K562 (cell line): ENCODE data around the gene RPLP2. TPM values are rescaled to one million over a fixed set of nuclear protein-coding genes. Genes with fewer than 3 reads are reported as not detected.

Experiments used
- ATAC-seq: fragments of 200-7000 bp; cut with Tn5 transposase; 3 replicates; pipeline ENCODE4 v1.9.1; 2020; ENCODE audit warnings: moderate library complexity
- BruUV-seq: library from RNA; stranded (reverse); fragments of 400-500 nt; replicated peaks from 2 replicates; lab custom pipeline; 2021; lab: Mats Ljungman, UMichigan
- CTCF ChIA-PET: fragments of 300-600 bp; formaldehyde crosslinking; extraction: SDS; loops from one replicate; lab custom pipeline; 2021; ENCODE audit warnings: low intra/inter-chr PET ratio; lab: Yijun Ruan, JAX
- POLR2A ChIA-PET: fragments of 300-600, 350-650 bp; sonication (Branson Sonifier 250); formaldehyde crosslinking; extraction: SDS; loops from one replicate; lab custom pipeline; 2021; ENCODE audit warnings: antibody characterized with exemption, inconsistent platforms; lab: Yijun Ruan, JAX
- DNase-seq, 4 experiments: peaks; one replicate each; pipeline versions ENCODE4 v3.0.0 to v3.0.0-alpha.2; 2011 to 2018; ENCODE audit warnings: low spot score in 3 of 4, mixed read lengths in 3 of 4; ENCODE audit errors: extremely low read depth in 1 of 4
- FAIRE-seq: peaks from 2 replicates; lab custom pipeline; 2011; peaks lifted over from hg19 to GRCh38; lab: Jason Lieb, UNC
- H2AFZ ChIP-seq: 2 replicates; pipeline ENCODE4 v1.6.0; 2011; ENCODE audit warnings: low read depth, low read length, control low read depth, inconsistent platforms
- H3K27ac ChIP-seq: fragments of 200-600 bp; 3 replicates; pipeline ENCODE4 v1.8.0; 2011; ENCODE audit warnings: low read depth, mild to moderate bottlenecking, control low read depth, inconsistent platforms, low read length, moderate library complexity, mixed read lengths; ENCODE audit errors: extremely low read depth
- H3K27me3 ChIP-seq, 2 experiments: fragments of 300-600 bp in 1 of 2; 2 replicates in 1 of 2; 3 replicates in 1 of 2; pipeline versions ENCODE4 v1.6.0 to v1.8.0; 2011; ENCODE audit warnings: inconsistent platforms in 2 of 2, low read length in 2 of 2, mild to moderate bottlenecking in 1 of 2, mixed read lengths in 1 of 2, moderate library complexity in 1 of 2; ENCODE audit not compliant: control insufficient read depth in 2 of 2, insufficient read depth in 2 of 2
- H3K36me3 ChIP-seq: fragments of 300-600 bp; 3 replicates; pipeline ENCODE4 v1.8.0; 2011; ENCODE audit warnings: mild to moderate bottlenecking, low read length, inconsistent platforms; ENCODE audit not compliant: control insufficient read depth, insufficient read depth
- H3K4me1 ChIP-seq, 2 experiments: fragments of 200-600 bp in 1 of 2; replicated peaks in 1 of 2; 2 replicates in 1 of 2; 3 replicates in 1 of 2; pipeline versions ENCODE4 v1.5.1 to v1.8.0; 2011; ENCODE audit warnings: inconsistent platforms in 2 of 2, low read length in 2 of 2, mild to moderate bottlenecking in 1 of 2, mixed read lengths in 1 of 2, moderate library complexity in 1 of 2; ENCODE audit not compliant: control insufficient read depth in 2 of 2, insufficient read depth in 2 of 2
- H3K4me2 ChIP-seq: 2 replicates; pipeline ENCODE4 v1.6.1; 2011; ENCODE audit warnings: low read length, control low read depth, inconsistent platforms, mixed read lengths; ENCODE audit not compliant: insufficient read depth
- H3K4me3 ChIP-seq: fragments of 200-600 bp; sonication (generic), shearing (Covaris generic); 2 replicates; pipeline ENCODE4 v1.5.1; 2016; ENCODE audit warnings: control low read depth, inconsistent platforms
- H3K79me2 ChIP-seq: fragments of 200-600 bp; 3 replicates; pipeline ENCODE4 v1.8.0; 2011; ENCODE audit warnings: low read length, inconsistent platforms; ENCODE audit not compliant: control insufficient read depth, insufficient read depth
- H3K9ac ChIP-seq, 2 experiments: 2 replicates each; pipeline versions ENCODE4 v1.6.0 to v1.6.1; 2011; ENCODE audit warnings: low read depth in 2 of 2, low read length in 2 of 2, control low read depth in 1 of 2, inconsistent platforms in 1 of 2, mild to moderate bottlenecking in 1 of 2, mixed read lengths in 1 of 2; ENCODE audit not compliant: insufficient read depth in 1 of 2
- H3K9me1 ChIP-seq: one replicate; pipeline ENCODE4 v1.6.0; 2011; ENCODE audit warnings: inconsistent platforms, mild to moderate bottlenecking, low read length, moderate library complexity; ENCODE audit not compliant: control insufficient read depth, insufficient read depth
- H3K9me3 ChIP-seq: replicated peaks from 2 replicates; pipeline ENCODE4 v1.5.1; 2011; ENCODE audit warnings: low read depth, low read length, inconsistent platforms; ENCODE audit not compliant: control insufficient read depth, insufficient read depth
- H4K20me1 ChIP-seq: replicated peaks from 2 replicates; pipeline ENCODE4 v1.6.1; 2011; ENCODE audit warnings: low read length, inconsistent platforms, mixed read lengths; ENCODE audit not compliant: control insufficient read depth, insufficient read depth
- COPS2 ChIP-seq: fragments of 450-650 bp; conservative IDR thresholded peaks from 2 replicates; pipeline ENCODE4 v1.6.1; 2016; ENCODE audit warnings: mild to moderate bottlenecking, moderate library complexity
- CREB1 ChIP-seq, 2 experiments: sonication (generic) in 1 of 2; formaldehyde crosslinking in 1 of 2; IDR thresholded peaks; 2 replicates each; pipeline versions ENCODE4 v1.6.1 to v1.8.0; 2012 to 2022; ENCODE audit warnings: inconsistent platforms in 1 of 2, mild to moderate bottlenecking in 1 of 2, missing genetic modification reagents in 1 of 2, moderate library complexity in 1 of 2
- CREM ChIP-seq: IDR thresholded peaks from 2 replicates; pipeline ENCODE4 v1.6.1; 2014; ENCODE audit warnings: antibody characterized with exemption, low read depth
- CTCF ChIP-seq, 3 experiments: IDR thresholded peaks in 2 of 3; conservative IDR thresholded peaks in 1 of 3; 2 replicates each; pipeline ENCODE4 v1.5.1; 2011 to 2012; ENCODE audit warnings: low read length in 3 of 3, mild to moderate bottlenecking in 3 of 3, control low read depth in 2 of 3, improper control_type of control experiment in 1 of 3, inconsistent platforms in 1 of 3, low read depth in 1 of 3, mixed read lengths in 1 of 3, moderate library complexity in 1 of 3; ENCODE audit not compliant: insufficient read depth in 2 of 3
- CTCFL ChIP-seq: IDR thresholded peaks from 2 replicates; pipeline ENCODE4 v1.6.1; 2011; ENCODE audit warnings: borderline replicate concordance, low read depth, mild to moderate bottlenecking, moderate library complexity, low read length; ENCODE audit not compliant: insufficient read depth, poor library complexity, severe bottlenecking
- HOXB6 ChIP-seq: fragments of 250-450 bp; sonication (Bioruptor Pico); IDR thresholded peaks from 2 replicates; pipeline ENCODE4 v1.5.1; 2022; ENCODE audit warnings: mild to moderate bottlenecking, borderline replicate concordance
- KDM5B ChIP-seq: fragments of 200-600 bp; sonication (generic); IDR thresholded peaks from 2 replicates; pipeline ENCODE4 v1.6.1; 2012; ENCODE audit warnings: low read depth, mild to moderate bottlenecking, moderate library complexity, low read length, control low read depth, inconsistent platforms; ENCODE audit not compliant: insufficient replicate concordance
- NFYB ChIP-seq: IDR thresholded peaks from 2 replicates; pipeline ENCODE4 v1.6.1; 2011; ENCODE audit warnings: mild to moderate bottlenecking, moderate library complexity; ENCODE audit not compliant: insufficient read length; ENCODE audit errors: extremely low read depth
- PML ChIP-seq: IDR thresholded peaks from 2 replicates; pipeline ENCODE4 v1.6.1; 2012; ENCODE audit warnings: low read length, inconsistent platforms
- POLR2A ChIP-seq: fragments of 450-650 bp; conservative IDR thresholded peaks from 2 replicates; pipeline ENCODE4 v1.6.1; 2016
- POLR2G ChIP-seq: fragments of 200-400 bp; formaldehyde crosslinking; IDR thresholded peaks from 2 replicates; pipeline ENCODE4 v1.6.1; 2017; ENCODE audit warnings: low read depth, mild to moderate bottlenecking, antibody characterized with exemption, low read length, moderate library complexity
- RAD21 ChIP-seq, 2 experiments: fragments of 250-450 bp in 1 of 2; fragments of 450-650 bp in 1 of 2; sonication (Bioruptor Pico) in 1 of 2; formaldehyde crosslinking in 1 of 2; IDR thresholded peaks in 1 of 2; conservative IDR thresholded peaks in 1 of 2; 2 replicates each; pipeline versions ENCODE4 v1.4.0 to v1.8.0; 2020 to 2022; ENCODE audit warnings: mild to moderate bottlenecking in 2 of 2, moderate library complexity in 1 of 2
- RBFOX2 ChIP-seq: fragments of 200-400 bp; formaldehyde crosslinking; IDR thresholded peaks from 2 replicates; pipeline ENCODE4 v1.6.1; 2017; ENCODE audit warnings: low read depth, mild to moderate bottlenecking, low read length, moderate library complexity
- SNRNP70 ChIP-seq: fragments of 200-400 bp; formaldehyde crosslinking; optimal IDR thresholded peaks from 2 replicates; pipeline ENCODE3; 2017; ENCODE audit warnings: low read depth, low read length
- ZNF511 ChIP-seq: sonication (generic); formaldehyde crosslinking; IDR thresholded peaks from 2 replicates; pipeline ENCODE4 v1.8.0; 2022; ENCODE audit warnings: mild to moderate bottlenecking, missing genetic modification reagents
- WGBS: fragments of 100-300 bp; shearing (Covaris generic); methylation state at CpG from one replicate; pipeline ENCODE4 v1.1.6; 2016; ENCODE audit warnings: low coverage, mixed read lengths; ENCODE audit not compliant: insufficient coverage; ENCODE audit errors: missing lambda C conversion rate; 5-methylcytosine and 5-hydroxymethylcytosine counted together
- in situ Hi-C: fragments of 300-500 bp; cut with MboI; formaldehyde crosslinking; loops from 4 replicates; pipeline ENCODE4 v1.15.0; 2018; ENCODE audit warnings: inconsistent platforms, mixed read lengths
- intact Hi-C: fragments of 100-400 bp; cut with micrococcal nuclease; formaldehyde crosslinking; loops from 2 replicates; pipeline ENCODE4 v1.14.2; 2022
- polyA plus RNA-seq, 8 experiments: library from polyadenylated mRNA; depleted of rRNA in 4 of 8; stranded (reverse) in 5 of 8; unstranded in 3 of 8; fragments of >200 nt; fragmentation: Nextera tagmentation in 2 of 8; fragmentation: Illumina TruSeq in 1 of 8; extraction: Ambion mirVana in 2 of 8; extraction: Trizol in 1 of 8; gene quantifications; 2 replicates each; pipeline versions ENCODE4 v1.2.1 to v1.2.3, GENCODE V29; 2011 to 2014; ENCODE audit warnings: inconsistent platforms in 1 of 8, missing spikeins in 1 of 8
- total RNA-seq, 7 experiments: library from RNA; depleted of rRNA in 6 of 7; stranded (reverse); fragments of >200 nt in 6 of 7; fragmentation: Illumina TruSeq in 2 of 7; extraction: Trizol in 2 of 7; gene quantifications; 2 replicates each; pipeline versions ENCODE4 v1.2.1 to v1.2.3, GENCODE V29; 2011 to 2021; ENCODE audit warnings: low replicate concordance in 1 of 7

The RPLP2 gene
- total and polyA plus RNA-seq, 9 of the 15 experiments (the other 6 are each of a cell fraction or from before 2014, with no cell fraction given), result 528 to 3,807 (median 1,633) TPM

GRCh38 chr11:811446-812245 lies 1.9 kb downstream of the RPLP2 start:
- Histone ChIP-seq H3K36me3 (peaks cover 48% of the 10 kb centered on the region), H3K27me3 (no peaks in the 10 kb centered on the region), H4K20me1 (peaks cover 24% of the 10 kb centered on the region), H2AFZ (no peak overlapping the region), H3K9me1 (peaks cover 3% of the 10 kb centered on the region), H3K4me3 (peak overlapping the region; percentile 99), H3K27ac (peak overlapping the region; percentile 98), H3K4me2 (peak overlapping the region; percentile 100), H3K4me1 (peaks cover 17 to 52% of the 10 kb centered on the region in 2 experiments; a peak in 4 of 5 replicates), H3K79me2 (peaks cover 62% of the 10 kb centered on the region), H3K9ac (peak overlapping the region; percentile 94 to 98), H3K9me3 (no peaks in the 10 kb centered on the region)
- 36% methylated on average over 14 of the region's 14 CpGs for WGBS
- in situ Hi-C loops (no loop called here), intact Hi-C loops (no loop called here)
- DNase-seq, result peak in 2 of 4 experiments; percentile 22 to 28
- POLR2A ChIA-PET, result interaction anchor here (0.7 to 2.5 kb wide), 11 partner anchors 8 to 235 kb away, joined by 3 to 12 read pairs (median 3); partner anchors contain the start of gene PNPLA2
- ATAC-seq, result no peak
- CTCF ChIA-PET, result interaction anchor here (0.6 kb wide), 1 partner anchor 162 kb away, joined by 6 read pairs; no protein-coding TSS in a partner anchor
- no TSS peak for BruUV-seq
- no peak for FAIRE-seq
- TF ChIP-seq ZNF511 (CRISPR knock-in tag) (peak; percentile 25; the same call in 1 of the 2 replicates), NFYB (no peak), COPS2 (no peak), PML (0 out of 2 replicates have a peak, but pooled peaks have one; percentile 18), CTCF (IDR thresholded peaks at IDR 0.05 in 2 of 3, conservative IDR thresholded peaks at IDR 0.05 in 1 of 3; ENCODE audit: insufficient read depth in 2 of 3, low read depth in 1 of 3, low read length in 3 of 3) (peak; percentile 5 to 14 (median 7); a peak in 1 of 6 replicates), SNRNP70 (peak; percentile 62), CREB1 (IDR thresholded peaks at IDR 0.05) (no peak), CREB1 (CRISPR knock-in tag; IDR thresholded peaks at IDR 0.05) (no peak), CTCFL (peak; percentile 19), POLR2A (peak; percentile 14; the same call in 1 of the 2 replicates), CREM (peak; percentile 6; the same call in 1 of the 2 replicates), KDM5B (peak; percentile 22), HOXB6 (no peak), RAD21 (CRISPR knock-in tag; conservative IDR thresholded peaks at IDR 0.05 in 1 of 2, IDR thresholded peaks at IDR 0.05 in 1 of 2) (peak in 1 of 2 experiments; percentile 9; a peak in 1 of 4 replicates), POLR2G (peak; percentile 45), RBFOX2 (peak; percentile 74)
